ENCODE measurements around the gene FAM20C.

DNA sequence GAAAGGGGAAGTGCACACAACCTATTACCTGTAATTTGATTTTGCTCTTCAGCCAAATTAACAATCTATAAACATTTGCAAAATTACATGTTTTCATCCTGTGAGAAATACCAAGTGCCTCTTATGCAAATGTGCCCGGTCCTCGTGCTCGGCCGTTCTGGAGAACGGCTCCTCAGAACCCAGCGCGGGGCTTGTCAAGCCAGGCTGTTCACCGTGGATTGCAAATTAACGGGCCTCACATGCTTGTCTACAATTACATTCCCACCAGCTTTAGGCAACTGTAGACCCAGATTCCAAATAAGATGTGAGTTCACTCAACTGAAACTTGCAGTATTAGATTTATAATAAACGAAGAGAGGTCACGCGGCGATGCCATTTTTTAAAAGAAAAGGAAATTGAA, 106.4 kb downstream of the FAM20C start:
- no peak for TF ChIP-seq EZH2 (IDR thresholded peaks at IDR 0.05; ENCODE audit: insufficient read depth, low read length)
- no peak for TF ChIP-seq CTCF (IDR thresholded peaks at IDR 0.05; ENCODE audit: insufficient read depth, low read depth, low read length)

Data from astrocyte (in vitro differentiated cells and primary cell).